Caki2 (cell line): Measurements from ENCODE around the gene DAB1. TPM values are rescaled to one million over a fixed set of nuclear protein-coding genes. Genes with fewer than 3 reads are reported as not detected.
"Not testable (repeated sequence)": the region's sequence is repeated elsewhere in the genome, so short reads cannot be mapped to it uniquely, and the experiment has no call there.

Source experiments
- DNase-seq: peaks from one replicate; pipeline ENCODE4 v3.0.0-alpha.2; 2015; ENCODE audit warnings: low read depth
- in situ Hi-C: cut with HindIII; loops from 2 replicates; pipeline ENCODE4 v1.10.0; 2016; ENCODE audit warnings: low sequenced_read_pairs, low pct_unique_long_range_greater_than_20kb, mixed read lengths
- total RNA-seq: library from RNA; depleted of rRNA; stranded (reverse); fragments of >200 nt; shearing (Covaris generic); gene quantifications from 2 replicates; pipeline ENCODE4 v1.2.3, GENCODE V29; 2014; ENCODE audit warnings: low replicate concordance

DAB1 gene
- total RNA-seq, 1 experiment from 2014 or later = not detected

- in situ Hi-C loops = no loop called here
- no peak for DNase-seq
Measured at GRCh38 chr1:57089855-57090254, 334.0 kb downstream of the DAB1 start.

GRCh38 chr1:57089221-57089620, 334.6 kb downstream of the DAB1 start:
- no peak for DNase-seq
- in situ Hi-C loops = no loop called here

GRCh38 chr1:57088653-57089052, 335.2 kb downstream of the DAB1 start:
- in situ Hi-C loops = no loop called here
- no peak for DNase-seq

GRCh38 chr1:57087660-57088059, 336.2 kb downstream of the DAB1 start:
- DNase-seq, in situ Hi-C loops: not testable (repeated sequence)

- DNase-seq = no peak
- in situ Hi-C loops = no loop called here
Measured at GRCh38 chr1:57086154-57086553, 337.7 kb downstream of the DAB1 start.

- in situ Hi-C loops = no loop called here
- DNase-seq = no peak
Measured at GRCh38 chr1:57084701-57085100, 339.2 kb downstream of the DAB1 start.

- in situ Hi-C loops = no loop called here
Measured at GRCh38 chr1:57082711-57083439, 341.0 kb downstream of the DAB1 start.

GRCh38 chr1:57079454-57080157, 344.3 kb downstream of the DAB1 start:
- DNase-seq = no peak
- in situ Hi-C loops = no loop called here

More at GRCh38 chr1:57082711-57083439, 341.0 kb downstream of the DAB1 start:
- no peak for DNase-seq

- in situ Hi-C loops = no loop called here
- DNase-seq = no peak
Measured at GRCh38 chr1:57072401-57073110, 351.3 kb downstream of the DAB1 start.

GRCh38 chr1:57067863-57068262, 356.0 kb downstream of the DAB1 start:
- DNase-seq = no peak
- in situ Hi-C loops = no loop called here

- in situ Hi-C loops = no loop called here
- DNase-seq = no peak
Measured at GRCh38 chr1:57066980-57067610, 356.8 kb downstream of the DAB1 start.

- in situ Hi-C loops = no loop called here
- DNase-seq = no peak
Measured at GRCh38 chr1:57065442-57065841, 358.4 kb downstream of the DAB1 start.

GRCh38 chr1:57064379-57065140, 359.3 kb downstream of the DAB1 start:
- in situ Hi-C loops = no loop called here
- no peak for DNase-seq

- in situ Hi-C loops = no loop called here
- no peak for DNase-seq
Measured at GRCh38 chr1:57063406-57064125, 360.3 kb downstream of the DAB1 start.

GRCh38 chr1:57061369-57061768, 362.5 kb downstream of the DAB1 start:
- in situ Hi-C loops = no loop called here
- DNase-seq = peak; percentile 2

- in situ Hi-C loops = no loop called here
- DNase-seq = no peak
Measured at GRCh38 chr1:57060451-57060850, 363.4 kb downstream of the DAB1 start.

- in situ Hi-C loops = no loop called here
- no peak for DNase-seq
Measured at GRCh38 chr1:57058652-57059501, 365.0 kb downstream of the DAB1 start.
